ENCODE measurements around the gene NTRK3.

DNA sequence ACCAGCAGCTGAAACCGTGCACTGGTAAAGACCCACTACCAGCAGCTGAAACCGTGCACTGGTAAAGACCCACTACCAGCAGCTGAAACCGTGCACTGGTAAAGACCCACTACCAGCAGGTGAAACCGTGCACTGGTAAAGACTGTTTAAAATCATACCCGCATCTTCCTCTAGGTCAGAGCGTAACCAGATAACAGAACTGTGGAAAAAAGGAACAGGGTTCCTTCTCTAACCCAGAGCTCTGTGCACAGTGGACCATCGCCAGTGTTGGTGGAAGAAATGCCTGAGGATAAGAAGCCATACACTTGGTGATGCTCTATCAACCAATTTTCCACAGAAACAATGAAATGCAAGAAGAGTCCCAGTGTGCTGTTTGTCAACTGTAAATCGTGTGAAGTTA, 243.4 kb downstream of the NTRK3 start:
- TF ChIP-seq, protein P1, sequence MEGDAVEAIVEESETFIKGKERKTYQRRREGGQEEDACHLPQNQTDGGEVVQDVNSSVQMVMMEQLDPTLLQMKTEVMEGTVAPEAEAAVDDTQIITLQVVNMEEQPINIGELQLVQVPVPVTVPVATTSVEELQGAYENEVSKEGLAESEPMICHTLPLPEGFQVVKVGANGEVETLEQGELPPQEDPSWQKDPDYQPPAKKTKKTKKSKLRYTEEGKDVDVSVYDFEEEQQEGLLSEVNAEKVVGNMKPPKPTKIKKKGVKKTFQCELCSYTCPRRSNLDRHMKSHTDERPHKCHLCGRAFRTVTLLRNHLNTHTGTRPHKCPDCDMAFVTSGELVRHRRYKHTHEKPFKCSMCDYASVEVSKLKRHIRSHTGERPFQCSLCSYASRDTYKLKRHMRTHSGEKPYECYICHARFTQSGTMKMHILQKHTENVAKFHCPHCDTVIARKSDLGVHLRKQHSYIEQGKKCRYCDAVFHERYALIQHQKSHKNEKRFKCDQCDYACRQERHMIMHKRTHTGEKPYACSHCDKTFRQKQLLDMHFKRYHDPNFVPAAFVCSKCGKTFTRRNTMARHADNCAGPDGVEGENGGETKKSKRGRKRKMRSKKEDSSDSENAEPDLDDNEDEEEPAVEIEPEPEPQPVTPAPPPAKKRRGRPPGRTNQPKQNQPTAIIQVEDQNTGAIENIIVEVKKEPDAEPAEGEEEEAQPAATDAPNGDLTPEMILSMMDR (conservative IDR thresholded peaks at IDR 0.05): no peak
- TF ChIP-seq EZH2 (IDR thresholded peaks at IDR 0.05; ENCODE audit: low read depth): no peak

Measured in PC-9 (cell line).